ENCODE measurements around the gene PHOSPHO2.
A peak's percentile ranks its signal among the peaks of the same experiment; 100 is the strongest.
"Not testable (repeated sequence)": the region's sequence is repeated elsewhere in the genome, so short reads cannot be mapped to it uniquely, and the experiment has no call there.

The PHOSPHO2 gene

DNA sequence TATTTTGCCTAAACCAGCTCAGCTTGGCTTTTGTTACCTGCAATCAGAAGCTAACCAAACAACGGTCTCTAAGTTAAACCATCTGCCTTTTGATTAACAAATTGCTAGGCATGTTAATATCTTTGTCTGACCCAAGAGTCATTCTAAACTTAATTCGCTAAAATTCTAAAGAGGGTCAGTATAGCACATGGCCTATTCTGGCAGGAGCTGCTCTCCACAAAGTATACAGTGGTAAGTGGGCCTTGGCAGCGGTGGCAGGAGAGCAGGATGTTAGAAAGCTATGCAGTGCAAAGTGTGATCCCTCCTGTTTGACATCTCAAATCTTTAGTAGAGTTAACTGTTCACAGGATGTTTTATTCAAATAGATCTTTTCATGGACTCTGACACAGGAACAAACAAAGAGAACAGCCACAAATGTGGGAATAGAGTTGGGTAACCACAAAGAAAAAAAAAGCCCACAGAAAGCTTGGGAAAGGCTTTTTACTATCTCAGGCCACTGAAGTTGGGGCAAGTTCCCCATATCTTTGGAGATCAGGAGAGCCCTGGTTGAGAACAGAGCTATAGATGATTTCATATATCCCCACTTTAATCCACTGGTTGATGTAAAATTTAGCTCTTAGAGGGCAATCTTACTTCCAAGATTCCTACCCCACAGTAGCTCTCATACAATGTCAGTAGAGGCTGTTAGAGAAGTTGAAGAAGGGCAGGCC is 10.7 kb upstream of the PHOSPHO2 start:
- H3K27ac ChIP-seq = peak overlapping the region; percentile 58
- TF ChIP-seq, protein P1, sequence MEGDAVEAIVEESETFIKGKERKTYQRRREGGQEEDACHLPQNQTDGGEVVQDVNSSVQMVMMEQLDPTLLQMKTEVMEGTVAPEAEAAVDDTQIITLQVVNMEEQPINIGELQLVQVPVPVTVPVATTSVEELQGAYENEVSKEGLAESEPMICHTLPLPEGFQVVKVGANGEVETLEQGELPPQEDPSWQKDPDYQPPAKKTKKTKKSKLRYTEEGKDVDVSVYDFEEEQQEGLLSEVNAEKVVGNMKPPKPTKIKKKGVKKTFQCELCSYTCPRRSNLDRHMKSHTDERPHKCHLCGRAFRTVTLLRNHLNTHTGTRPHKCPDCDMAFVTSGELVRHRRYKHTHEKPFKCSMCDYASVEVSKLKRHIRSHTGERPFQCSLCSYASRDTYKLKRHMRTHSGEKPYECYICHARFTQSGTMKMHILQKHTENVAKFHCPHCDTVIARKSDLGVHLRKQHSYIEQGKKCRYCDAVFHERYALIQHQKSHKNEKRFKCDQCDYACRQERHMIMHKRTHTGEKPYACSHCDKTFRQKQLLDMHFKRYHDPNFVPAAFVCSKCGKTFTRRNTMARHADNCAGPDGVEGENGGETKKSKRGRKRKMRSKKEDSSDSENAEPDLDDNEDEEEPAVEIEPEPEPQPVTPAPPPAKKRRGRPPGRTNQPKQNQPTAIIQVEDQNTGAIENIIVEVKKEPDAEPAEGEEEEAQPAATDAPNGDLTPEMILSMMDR (conservative IDR thresholded peaks at IDR 0.05) = no peak

- TF ChIP-seq, protein P1 (conservative IDR thresholded peaks at IDR 0.05) = no peak
- peak overlapping the region; percentile 58 for H3K27ac ChIP-seq
Observed at GRCh38 chr2:169684135-169684565, 10.1 kb upstream of the PHOSPHO2 start.

DNA sequence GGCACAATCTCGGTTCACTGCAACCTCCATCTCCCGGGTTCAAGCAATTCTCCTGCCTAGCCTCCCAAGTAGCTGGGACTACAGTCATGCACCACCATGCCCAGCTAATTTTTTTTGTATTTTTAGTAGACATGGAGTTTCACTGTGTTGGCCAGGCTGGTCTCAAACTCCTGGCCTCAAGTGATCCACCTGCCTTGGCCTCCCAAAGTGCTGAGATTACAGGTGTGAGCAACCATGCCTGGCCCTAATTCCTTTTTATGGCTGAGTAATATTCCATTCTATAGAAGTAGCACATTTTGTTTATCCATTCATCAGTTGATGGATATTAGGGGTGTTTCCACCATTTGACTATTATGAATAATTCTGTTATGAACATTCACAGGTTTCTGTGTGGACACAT is 9.6 kb upstream of the PHOSPHO2 start:
- H3K27ac ChIP-seq = peak overlapping the region; percentile 58; the same call in 1 of the 2 replicates

- not testable (repeated sequence) for H3K27ac ChIP-seq
Observed at GRCh38 chr2:169686825-169687224, 7.4 kb upstream of the PHOSPHO2 start.

DNA sequence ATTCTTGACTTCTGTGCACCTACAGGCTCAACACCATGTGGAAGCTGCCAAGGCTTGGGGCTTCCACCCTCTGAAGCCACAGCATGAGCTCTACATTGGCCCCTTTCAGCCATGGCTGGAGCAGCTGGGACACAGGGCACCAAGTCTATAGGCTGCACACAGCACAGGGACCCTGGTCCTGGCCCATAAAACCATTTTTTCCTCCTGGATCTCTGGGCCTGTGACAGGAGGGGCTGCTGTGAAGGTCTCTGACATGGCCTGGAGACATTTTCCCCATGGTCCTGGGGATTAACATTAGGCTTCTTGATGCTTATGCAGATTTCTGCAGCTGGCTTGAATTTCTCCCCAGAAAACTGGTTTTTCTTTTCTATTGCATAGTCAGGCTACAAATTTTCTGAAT is 6.3 kb upstream of the PHOSPHO2 start:
- H3K27ac ChIP-seq = not testable (repeated sequence)

DNA sequence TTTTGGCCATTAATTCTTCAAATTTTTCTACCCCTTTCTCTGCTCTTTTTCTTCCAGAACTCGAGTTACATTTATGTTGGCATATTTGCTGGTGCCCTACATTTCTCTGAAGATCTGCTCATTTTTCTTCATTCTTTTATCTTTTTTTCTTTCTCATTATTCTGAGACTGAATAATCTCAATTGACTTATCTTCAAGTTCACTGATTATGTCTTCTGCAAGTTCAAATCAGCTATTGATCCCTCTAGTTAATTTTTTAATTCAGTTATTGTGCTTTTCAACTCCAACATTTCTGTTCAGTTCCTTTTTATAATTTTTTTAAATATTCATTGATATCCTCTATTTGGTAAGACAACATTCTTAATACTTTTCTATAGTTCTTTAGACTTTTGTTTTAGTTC is 3.3 kb upstream of the PHOSPHO2 start:
- H3K27ac ChIP-seq = no peak overlapping the region
- TF ChIP-seq, protein P1 (conservative IDR thresholded peaks at IDR 0.05) = no peak

GRCh38 chr2:169692718-169693117 is 1.6 kb upstream of the PHOSPHO2 start:
- H3K27ac ChIP-seq = no peak overlapping the region
- TF ChIP-seq, protein P1 (conservative IDR thresholded peaks at IDR 0.05) = no peak

DNA sequence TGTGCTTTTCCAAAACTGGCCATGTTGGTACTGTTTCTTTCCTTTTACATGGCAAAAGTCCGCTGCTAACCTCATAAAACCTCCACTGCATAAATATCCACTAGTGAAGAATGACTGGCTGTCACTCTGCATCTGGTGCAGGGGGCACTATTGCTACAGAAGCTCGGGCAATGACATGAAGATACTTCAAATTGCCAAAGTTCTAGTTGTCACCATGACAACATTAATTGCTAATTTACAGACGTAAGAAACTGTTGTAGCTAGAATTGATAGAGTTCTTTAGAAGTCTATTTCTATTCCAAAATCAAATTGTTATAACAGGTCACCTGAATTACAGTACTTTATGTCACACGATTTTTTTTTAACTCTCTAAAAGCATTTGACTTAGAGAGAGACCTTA is 909 bp upstream of the PHOSPHO2 start:
- H3K27ac ChIP-seq = peak overlapping the region; percentile 95
- TF ChIP-seq, protein P1 (conservative IDR thresholded peaks at IDR 0.05) = peak; percentile 55

DNA sequence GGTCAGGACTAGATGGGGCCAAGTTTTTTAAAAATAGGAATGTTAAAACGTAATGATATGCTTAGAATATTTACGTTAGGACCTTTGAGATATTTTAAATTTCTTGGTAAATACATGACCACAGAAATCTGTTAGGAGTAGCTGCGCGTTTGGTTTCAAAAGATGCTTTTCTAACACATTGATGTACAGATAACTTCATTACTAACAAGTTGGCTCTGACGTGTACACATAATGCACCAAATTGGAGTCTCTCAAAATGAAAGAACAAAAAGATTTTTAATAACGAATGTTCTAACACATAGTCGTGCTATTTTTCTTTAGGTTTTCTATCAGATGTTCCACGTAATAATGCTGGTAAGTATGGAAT is 608 bp downstream of the PHOSPHO2 start:
- TF ChIP-seq, protein P1 (conservative IDR thresholded peaks at IDR 0.05) = no peak
- peak overlapping the region; percentile 95 for H3K27ac ChIP-seq

Measured in VCaP (cell line).